NCI-H1105 (cell line): ENCODE data around the gene NIPBL.
"Not testable (repeated sequence)": the region's sequence is repeated elsewhere in the genome, so short reads cannot be mapped to it uniquely, and the experiment has no call there.

Experiments
- DNase-seq: peaks from one replicate; lab custom pipeline; 2025; lab: John Stamatoyannopoulos, UW

The NIPBL gene

DNA sequence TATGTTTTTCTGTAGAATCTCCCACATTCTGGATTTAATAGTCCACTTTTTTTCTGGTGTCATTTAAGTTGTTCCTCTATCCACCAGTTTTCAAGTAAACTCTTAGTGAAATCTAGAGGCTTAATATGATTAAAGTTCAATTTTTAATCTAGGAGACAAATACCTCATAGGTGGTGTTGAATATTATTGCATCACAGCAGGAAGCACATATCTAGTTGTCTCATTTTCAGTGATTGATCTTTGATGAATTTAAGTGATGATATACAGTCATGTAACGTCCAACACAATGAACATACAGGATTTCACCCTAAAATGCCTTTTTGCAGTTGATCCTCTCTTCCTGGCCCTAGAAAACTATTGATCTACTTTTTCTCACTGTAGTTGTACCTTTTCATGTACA, 152.3 kb downstream of the NIPBL start:
- no peak for DNase-seq

DNA sequence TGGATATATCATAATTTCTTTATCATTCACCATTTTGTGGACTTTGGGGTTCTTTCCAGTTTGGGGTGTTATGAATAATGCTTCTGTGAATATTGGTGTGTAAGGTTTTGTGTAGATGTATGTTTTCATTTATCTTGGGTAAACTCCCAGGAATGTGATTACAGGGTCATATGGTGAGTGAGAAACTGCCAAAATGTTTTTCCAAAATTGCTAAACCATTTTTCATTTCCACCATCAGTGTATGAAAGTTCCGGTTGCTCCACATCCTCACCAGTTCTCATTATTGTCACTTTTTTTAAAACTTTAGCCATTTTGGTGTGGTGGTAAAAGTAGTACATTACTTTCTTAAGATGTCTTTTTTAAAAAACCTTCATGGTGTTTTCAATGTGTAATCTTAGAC, 152.9 kb downstream of the NIPBL start:
- DNase-seq: no peak

DNA sequence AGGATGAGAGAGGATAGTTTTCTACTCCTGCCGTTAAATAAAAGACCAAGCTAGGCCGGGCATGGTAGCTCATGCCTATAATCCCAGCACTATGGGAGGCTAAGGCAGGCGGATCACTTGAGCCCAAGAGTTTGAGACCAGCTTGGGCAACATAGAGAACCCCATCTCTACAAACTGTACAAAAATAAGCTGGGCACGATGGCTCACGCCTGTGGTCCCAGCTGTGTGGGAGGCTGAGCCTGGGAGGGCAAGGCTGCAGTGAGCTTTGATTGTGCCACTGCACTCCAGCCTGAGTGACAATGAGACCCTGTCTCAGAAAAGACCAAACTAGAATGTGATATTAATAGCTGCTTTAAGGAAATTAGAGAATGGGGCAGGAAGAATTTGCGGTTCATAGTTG, 158.4 kb downstream of the NIPBL start:
- no peak for DNase-seq

DNA sequence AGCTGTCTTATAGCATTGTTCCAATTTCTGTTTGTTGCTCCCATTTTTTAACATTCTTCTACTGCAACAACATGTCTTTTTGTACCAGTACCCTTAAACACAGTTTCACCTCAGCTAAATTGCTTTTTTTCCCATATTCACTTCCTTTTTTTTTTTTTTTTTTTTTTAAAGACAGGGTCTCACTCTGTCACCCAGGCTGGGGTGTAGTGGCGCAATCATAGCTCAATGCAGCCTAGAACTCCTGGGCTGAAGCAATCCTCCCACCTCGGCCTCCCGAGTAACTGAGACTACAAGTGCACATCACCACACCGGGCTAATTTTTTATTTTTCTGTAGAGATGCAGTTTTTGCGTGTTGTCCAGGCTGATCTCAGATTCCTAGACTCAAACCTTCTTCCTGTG, 161.3 kb downstream of the NIPBL start:
- DNase-seq: no peak

DNA sequence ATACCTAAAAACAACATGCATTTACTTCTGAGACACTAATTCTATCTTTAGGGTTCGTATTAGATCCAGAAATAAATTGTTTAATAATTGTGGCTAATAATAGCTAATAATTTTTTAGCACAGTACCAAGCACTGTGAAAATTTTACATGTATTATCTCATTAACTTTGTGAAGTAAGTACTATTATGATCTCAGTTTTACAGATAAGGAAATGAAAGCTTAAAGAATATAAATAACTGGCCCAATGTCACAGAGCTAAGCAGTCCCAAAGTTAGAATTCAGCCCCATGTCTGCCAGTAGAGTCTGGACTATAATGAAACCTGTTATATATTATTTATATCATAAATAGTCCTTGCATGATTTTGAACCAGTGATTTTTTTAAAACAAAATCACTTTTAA, 163.3 kb downstream of the NIPBL start:
- no peak for DNase-seq

DNA sequence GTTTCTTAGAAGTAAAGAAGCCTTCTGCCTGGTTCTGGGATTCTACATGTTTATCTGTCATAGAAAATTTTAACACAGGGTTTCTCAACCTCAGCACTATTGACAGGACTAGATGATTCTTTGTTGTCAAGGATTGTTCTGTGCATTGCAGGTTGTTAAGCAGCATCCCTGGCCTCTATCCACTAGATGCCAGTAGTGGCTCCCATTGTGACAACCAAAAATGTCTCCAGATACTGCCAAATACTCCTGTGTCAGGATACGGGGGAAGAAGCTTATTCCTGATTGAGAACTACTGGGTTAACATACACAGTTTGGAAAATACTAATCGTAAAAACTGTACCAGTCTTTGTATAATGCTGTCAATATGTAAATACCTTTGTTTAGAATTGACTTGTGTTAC, 167.1 kb downstream of the NIPBL start:
- DNase-seq: no peak

DNA sequence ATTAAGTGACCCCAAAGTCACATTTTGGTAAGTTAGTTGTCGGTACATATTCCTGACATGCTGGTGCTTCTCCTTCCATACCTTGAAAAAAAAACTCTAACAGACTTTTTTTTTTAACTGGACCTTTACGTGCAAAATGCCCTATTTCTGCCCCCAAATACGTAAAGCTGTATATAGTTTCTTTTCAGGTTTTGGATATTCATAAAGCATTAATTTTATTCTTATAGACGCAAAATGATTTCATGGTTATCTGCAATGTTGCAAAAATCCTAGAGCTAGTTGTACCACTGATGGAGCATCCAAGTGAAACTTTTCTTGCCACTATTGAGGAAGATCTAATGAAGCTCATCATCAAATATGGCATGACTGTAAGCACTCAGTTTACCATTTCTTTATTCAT, 167.6 kb downstream of the NIPBL start:
- no peak for DNase-seq

DNA sequence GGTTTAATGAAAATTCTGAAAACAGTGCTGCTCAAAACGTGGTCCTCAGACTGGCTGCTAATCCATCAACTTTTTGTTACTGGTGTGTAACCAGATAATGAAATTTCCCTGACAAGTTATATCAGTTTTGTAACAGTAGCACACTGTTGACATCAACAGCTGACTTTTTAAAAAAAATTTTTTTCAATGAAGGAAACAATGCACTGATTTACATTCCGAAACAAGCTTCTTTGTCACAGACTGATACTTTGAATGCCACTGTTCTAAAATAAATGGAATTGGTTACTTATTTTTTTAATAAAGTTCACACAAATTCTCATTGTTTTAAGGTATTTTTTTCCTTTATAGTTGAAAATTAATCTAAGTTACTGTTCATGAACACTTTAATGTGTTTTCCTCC, 169.1 kb downstream of the NIPBL start:
- DNase-seq: no peak

DNA sequence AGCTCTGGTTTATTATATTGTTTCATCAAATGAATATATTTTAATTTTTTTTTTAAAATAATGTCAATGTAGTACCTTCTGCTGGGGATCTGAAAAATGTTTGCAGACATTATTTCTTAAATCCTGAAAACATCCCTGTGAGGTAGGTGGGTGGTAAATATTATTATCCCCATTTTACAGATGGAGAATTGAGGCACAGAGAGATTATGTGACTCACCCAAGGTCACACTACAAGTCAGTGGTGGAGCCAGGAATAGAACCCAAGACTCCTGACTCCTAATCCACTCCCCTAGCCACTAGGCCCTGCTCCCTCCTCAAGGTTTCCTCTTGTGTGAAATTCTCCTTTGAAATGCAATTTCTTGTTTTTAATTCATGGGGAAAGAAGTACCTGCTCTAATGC, 171.4 kb downstream of the NIPBL start:
- no peak for DNase-seq

DNA sequence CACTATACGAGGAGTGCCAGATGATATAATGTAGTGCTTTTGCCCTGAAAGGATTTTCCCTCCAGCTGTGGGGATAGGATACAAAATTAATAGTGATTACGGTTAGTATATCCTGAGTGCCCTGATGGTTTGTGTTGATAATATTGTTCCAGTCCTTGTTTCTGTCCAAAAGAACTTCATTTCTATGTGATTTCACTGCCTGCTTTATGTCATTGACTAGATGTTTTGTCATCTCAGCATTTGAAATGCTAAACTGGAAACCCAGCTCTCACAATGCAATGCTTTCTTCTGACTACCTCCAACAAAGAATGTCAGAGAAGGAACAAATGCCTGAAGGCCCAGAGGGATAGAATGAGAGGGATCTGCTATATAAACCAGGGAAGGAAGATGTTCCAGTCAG, 177.8 kb downstream of the NIPBL start:
- DNase-seq: no peak

DNA sequence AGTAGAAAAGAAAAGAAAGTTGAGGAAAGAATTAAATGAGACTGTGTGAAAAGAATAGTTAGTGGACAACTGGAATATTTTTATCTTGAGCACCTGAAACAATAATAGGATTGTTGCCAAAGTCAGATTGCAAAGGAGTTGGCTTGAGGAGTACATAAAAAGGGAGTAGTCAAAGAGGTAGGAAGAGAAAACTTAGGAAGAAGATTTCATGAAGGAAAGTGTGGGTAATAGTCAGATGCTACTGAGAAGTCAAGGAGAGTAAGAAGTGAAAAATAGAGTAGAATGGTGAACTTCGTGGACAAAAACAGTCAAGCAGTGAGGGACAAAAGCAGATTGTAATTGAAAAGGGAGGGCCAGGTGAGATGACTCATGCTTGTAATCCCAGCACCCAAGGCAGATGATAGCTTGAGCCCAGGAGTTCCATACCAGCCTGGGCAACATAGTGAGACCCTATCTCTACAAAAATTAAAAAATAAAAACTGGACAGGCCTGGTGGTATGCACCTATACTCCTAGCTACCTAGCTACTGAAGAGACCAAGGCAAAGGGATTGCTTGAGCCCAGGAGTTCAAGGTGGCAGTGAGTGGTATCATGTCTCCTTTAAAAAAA, 178.9 kb downstream of the NIPBL start:
- no peak for DNase-seq

DNA sequence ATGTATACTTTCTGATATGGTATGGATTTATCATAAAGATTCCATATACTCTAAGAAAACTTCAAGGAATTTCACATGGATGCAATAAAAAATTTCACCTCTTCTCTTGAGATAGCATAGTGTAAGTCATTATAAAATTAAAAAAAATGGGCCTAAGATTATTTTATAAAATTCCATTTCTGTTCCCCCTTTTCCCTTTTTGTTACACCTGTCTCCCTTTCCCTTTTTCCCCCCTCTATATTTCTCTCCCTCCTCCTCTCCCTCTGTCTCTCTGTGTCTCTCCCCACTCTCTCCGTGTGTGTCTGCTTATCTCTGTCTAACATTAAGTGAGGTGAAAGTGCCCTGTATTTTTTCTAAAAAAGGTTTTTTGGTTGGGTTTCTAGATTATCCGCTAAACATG, 180.2 kb downstream of the NIPBL start:
- DNase-seq: no peak

DNA sequence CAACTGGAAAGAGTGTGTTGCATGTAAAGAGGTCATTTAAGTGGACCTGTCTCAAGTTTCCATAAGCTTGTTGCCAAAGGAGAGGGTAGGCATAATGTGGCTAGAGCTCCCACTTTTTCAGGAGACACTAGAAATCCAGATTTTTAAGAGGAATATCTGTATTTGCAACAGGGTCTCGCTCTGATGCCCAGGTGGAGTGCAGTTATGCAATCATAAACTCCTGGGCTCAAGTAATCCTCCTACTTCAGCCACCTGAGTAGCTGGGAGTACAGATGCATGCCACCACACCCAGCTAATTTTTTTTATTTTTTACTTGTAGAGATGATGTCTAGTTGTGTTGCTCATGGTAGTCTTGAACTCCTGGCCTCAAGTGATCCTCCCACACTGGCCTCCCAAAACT, 183.5 kb downstream of the NIPBL start:
- no peak for DNase-seq

DNA sequence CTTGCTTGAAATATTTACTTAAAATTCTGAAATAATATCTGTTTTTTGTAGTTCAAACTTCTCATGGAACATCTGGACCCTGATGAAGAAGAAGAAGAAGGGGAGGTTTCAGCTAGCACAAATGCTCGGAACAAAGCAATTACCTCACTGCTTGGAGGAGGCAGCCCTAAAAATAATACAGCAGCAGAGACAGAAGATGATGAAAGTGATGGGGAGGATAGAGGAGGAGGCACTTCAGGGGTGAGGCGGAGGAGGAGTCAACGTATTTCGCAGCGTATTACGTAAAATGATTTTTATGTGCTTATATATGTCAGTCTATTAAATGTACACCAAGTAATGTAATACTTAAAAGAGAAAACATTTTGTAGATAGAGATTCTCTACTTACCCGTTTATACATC, 187.2 kb downstream of the NIPBL start:
- no peak for DNase-seq

DNA sequence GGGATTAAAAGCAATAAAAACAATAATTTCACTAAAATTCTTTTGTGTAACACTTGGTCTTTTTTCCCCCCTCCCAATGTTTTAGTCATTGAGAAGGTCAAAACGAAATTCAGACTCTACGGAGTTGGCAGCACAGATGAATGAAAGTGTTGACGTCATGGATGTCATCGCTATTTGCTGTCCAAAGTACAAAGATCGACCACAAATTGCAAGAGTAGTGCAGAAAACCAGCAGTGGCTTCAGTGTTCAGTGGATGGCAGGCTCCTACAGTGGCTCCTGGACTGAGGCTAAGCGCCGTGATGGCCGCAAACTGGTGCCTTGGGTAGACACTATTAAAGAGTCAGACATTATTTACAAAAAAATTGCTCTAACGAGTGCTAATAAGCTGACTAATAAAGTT, 187.9 kb downstream of the NIPBL start:
- no peak for DNase-seq

DNA sequence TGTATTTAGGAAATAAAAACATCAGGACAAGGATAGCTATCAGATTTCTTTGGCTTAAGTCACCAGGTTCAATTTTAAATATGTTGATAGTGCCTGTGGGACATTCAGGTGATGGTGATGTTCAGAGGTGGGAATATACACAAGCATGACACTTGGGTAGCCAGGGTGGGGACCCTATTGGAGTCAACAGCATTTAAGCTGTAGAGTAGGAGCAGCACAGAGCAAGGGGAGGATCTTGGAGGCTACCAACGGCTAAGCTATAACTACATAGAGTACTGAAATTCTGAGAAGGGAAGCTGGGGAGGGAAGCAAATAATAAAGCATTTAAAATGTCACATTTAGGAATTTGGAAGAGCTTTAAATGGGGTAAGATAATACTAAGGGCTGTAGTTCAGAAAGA, 194.9 kb downstream of the NIPBL start:
- no peak for DNase-seq

DNA sequence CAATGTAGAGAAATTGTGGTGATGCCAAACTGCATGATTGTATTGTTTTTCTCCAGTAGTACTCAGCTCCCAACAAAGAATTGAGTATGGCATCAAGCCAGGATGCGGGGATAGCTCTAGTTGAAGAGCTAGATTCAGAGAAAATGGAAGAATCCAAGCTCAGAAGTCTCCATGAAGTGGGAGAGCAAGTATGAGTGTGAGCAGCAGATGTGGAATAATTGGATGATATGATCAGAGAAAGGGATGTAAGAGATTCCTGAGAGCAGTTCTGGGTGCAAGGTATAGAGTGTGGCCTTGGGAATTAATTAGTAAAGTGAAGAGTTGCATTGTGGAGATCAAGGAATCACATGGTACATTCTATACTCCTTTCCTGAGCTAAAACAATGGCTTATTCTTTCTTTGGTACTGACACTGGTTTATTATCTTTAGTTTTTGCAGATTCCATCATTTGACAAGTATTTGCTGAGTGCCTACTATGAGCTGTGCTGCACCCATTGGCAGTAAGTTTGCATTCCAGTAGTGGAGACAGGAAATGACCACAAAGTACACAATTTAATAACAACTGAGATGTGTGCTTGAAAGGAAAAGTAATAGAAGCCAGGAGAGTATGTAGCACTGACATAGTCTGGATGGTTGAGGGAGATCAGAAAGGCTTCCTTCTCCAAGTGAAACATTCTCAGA, 195.5 kb downstream of the NIPBL start:
- DNase-seq: no peak

DNA sequence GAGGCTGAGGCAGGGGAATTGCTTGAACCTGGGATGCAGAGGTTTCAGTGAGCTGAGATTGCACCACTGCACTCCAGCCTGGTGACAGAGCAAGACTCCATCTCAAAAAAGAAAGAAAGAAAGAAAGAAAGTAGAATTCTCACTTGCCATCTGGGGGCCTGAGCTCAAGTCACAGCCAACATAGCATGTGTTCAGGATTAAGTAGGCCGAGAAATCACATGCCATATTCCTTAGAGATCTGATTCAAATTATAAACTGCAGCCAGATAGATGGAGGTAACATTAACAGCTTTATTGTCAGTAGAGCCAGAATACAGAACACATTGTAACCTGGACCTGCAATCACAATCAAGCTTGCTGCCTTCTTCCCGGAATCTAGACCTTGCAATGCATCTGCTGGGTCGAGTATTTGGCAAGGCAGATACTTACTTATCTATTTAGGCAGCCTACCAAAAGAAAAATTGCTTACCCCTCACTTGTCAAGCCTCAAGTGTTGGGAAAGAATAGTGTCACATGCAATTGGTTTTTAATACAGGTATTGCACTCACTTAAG, 198.9 kb downstream of the NIPBL start:
- no peak for DNase-seq

DNA sequence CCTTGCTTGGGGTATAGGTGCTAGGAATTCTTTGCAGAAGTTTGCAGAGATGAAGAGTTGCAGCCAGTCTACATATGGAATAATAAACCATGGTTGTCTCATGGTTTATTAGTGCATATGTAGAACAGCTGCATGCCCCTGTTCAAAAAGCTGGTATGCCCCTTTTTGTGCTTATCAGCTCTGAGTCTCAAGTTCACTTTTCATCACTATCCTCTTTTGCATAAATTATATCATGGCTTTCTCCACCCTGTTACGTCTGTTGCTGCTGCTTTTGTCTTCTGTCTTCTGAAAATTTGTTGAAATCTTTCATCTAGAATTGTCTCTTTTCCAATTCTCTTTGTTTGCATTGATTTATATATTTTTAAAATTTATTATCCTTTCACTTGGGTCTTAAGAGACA, 200.6 kb downstream of the NIPBL start:
- no peak for DNase-seq

DNA sequence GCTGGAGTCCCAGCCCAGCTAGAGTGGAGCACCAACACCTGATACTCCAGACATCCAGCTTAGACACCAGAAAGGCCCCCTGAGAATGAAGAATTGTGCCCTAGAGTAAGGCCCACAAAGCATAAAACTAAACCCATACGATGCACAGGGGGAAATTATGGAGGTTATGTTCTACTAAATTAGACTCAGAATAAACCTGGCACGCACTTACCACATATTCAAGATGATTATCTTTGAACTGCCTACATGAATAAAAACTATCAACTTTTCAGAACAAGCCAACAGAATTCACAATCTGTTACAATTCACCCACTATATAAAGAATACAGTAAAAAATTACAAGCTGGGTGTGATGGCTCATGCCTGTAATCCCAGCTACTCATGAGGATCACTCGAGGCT, 204.1 kb downstream of the NIPBL start:
- no peak for DNase-seq

DNA sequence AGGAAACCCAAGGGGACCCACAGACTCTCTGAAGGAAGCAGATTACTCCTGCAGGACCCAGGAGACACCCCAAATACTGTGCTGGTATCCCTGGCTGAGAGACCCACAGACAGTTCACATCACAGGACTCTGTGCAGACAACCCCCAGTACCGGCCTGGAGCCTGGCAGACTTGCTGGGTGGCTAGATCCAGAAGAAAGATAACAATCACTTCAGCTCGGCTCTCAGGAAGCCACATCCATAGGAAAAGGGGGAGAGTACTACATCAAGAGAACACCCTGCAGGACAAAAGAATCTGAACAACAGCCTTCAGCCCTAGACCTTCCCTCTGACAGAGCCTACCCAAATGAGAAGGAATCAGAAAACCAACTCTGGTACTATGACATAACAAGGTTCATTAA, 206.4 kb downstream of the NIPBL start:
- DNase-seq: not testable (repeated sequence)

DNA sequence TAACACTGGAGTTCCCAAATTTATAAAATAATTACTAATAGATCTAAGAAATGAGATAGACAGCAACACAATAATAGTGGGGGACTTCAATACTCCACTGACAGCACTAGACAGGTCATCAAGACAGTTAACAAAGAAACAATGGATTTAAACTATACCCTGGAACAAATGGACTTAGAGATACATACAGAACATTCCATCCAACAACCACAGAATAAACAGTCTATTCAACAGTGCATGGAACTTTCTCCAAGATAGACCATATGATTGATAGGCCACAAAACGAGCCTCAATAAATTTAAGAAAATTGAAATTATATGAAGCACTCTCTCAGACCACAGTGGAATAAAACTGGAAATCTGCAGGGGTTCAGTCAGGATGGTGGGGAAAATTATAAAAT, 209.5 kb downstream of the NIPBL start:
- DNase-seq: not testable (repeated sequence)

DNA sequence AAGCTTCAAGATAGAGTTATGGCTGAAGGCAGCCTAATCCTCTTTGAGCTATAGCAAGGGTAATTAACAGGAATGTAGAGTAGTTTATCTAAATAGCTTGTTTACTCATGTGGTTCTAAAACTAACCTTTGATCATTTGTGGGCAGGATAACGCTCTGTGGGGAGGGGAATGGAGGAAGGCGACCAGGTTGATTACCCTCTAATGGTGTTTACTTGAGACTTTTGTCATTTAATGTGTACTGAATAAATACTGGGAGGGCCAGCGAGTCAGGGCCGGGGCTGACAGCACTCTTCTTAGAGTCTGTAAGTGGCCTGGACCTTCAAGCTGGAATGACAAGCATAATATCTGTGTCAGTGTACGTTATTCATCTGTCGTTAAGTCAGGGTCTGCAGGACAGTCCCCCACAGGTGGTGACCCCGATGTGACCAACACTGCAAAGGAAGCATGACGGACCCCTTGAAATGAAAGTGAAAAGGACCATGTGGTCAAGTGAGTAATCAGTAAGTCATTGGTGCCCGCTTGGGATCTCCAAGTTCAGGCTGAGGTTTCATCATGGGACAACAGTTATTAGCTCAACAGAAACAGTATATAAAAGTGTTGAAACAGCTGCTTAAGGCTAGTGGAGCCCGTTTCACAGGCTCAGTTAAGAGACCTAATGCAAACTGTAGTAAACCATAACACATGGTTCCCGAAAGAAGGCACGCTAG, 210.1 kb downstream of the NIPBL start:
- no peak for DNase-seq
